ENCODE results near the gene METTL27. TPM values are rescaled to one million over a fixed set of nuclear protein-coding genes. Genes with fewer than 3 reads are reported as not detected.
A peak's percentile ranks its signal among the peaks of the same experiment; 100 is the strongest.

Gene METTL27
- total and polyA plus RNA-seq, 9 of the 15 experiments (the other 6 are each of a cell fraction or from before 2014, with no cell fraction given), result 0.08 to 0.82 (median 0.33) TPM; not detected in 4

DNA sequence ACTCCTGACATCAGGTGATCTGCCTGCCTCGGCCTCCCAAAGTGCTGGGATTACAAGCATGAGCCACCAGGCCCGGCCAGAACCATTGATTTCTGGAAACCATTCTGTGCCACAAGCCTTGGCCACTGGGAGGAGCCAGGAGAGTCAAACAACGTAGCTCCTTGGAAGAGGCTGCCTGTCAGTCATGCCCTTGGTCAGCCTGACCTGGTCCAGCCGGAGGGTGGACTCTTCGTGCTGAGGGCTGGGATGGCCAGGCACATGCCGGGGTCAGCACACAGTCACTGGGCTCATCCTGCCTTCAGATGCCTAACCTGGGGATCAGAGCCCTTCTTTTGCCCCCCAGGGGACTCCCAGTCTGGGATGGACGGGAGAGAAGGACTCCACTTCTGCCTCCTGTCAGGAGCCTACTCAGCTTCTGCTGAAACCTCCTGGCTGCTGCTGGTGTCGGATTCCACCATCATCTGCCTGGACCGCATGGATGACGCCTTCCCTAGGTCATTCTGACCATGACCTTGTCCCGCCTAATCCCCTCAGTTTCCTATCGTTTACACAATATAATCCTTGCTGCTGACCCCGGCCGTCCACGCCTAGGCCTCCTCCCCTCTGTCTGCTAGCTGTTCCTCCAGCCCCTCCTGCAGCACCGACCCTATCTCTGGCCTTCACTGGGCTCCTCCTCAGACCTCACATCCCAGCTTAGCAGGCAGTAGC lies 49.0 kb upstream of the METTL27 start (continued):
- TF ChIP-seq PBX2 (CRISPR knock-in tag; IDR thresholded peaks at IDR 0.05; ENCODE audit: low read depth), result peak; percentile 61
- peak; percentile 53 for TF ChIP-seq PBX2 (tag; conservative IDR thresholded peaks at IDR 0.05; ENCODE audit: low read depth)
- TF ChIP-seq ESRRA (IDR thresholded peaks at IDR 0.05; ENCODE audit: borderline replicate concordance, low read depth), result peak; percentile 60
- 0 out of 2 replicates have a peak, but pooled peaks have one; percentile 4 for TF ChIP-seq ZNF263 (CRISPR knock-in tag; IDR thresholded peaks at IDR 0.05; ENCODE audit: borderline replicate concordance)
- TF ChIP-seq, protein P1, sequence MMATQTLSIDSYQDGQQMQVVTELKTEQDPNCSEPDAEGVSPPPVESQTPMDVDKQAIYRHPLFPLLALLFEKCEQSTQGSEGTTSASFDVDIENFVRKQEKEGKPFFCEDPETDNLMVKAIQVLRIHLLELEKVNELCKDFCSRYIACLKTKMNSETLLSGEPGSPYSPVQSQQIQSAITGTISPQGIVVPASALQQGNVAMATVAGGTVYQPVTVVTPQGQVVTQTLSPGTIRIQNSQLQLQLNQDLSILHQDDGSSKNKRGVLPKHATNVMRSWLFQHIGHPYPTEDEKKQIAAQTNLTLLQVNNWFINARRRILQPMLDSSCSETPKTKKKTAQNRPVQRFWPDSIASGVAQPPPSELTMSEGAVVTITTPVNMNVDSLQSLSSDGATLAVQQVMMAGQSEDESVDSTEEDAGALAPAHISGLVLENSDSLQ (IDR thresholded peaks at IDR 0.05), result peak; percentile 95
- TF ChIP-seq CTBP1 (IDR thresholded peaks at IDR 0.05; ENCODE audit: borderline replicate concordance), result peak; percentile 62; the same call in 1 of the 2 replicates
- TF ChIP-seq POLR3G (IDR thresholded peaks at IDR 0.05; ENCODE audit: extremely low read depth, insufficient read length, insufficient replicate concordance), result no peak
- 0 out of 2 replicates have a peak, but pooled peaks have one; percentile 17 for TF ChIP-seq L3MBTL2 (IDR thresholded peaks at IDR 0.05)
- TF ChIP-seq ZEB2 (IDR thresholded peaks at IDR 0.05), result no peak
- no peak for TF ChIP-seq FOS (IDR thresholded peaks at IDR 0.05; ENCODE audit: extremely low read depth, insufficient read length)
